ENCODE data around the gene CFAP45.

Gene CFAP45

GRCh38 chr1:159913451-159914192, 13.7 kb upstream of the CFAP45 start:
- Histone ChIP-seq H3K27ac (ENCODE audit: low read length, poor library complexity, severe bottlenecking) (no peak overlapping the region), H2AFZ (ENCODE audit: low read depth, low read length) (no peak overlapping the region), H3K9ac (ENCODE audit: low read length) (no peak overlapping the region), H2AK5ac (ENCODE audit: low read length, severe bottlenecking) (no peak overlapping the region), H3K27me3 (ENCODE audit: control insufficient read depth in 1 of 2, insufficient read depth in 1 of 2, low read length in 2 of 2) (no peaks in the 10 kb centered on the region), H3K18ac (ENCODE audit: low read depth in 1 of 2, low read length in 2 of 2) (peak overlapping the region in 1 of 2 experiments; percentile 3), H3K9me3 (ENCODE audit: control insufficient read depth, low read length) (no peaks in the 10 kb centered on the region), H3K4ac (ENCODE audit: low read depth in 1 of 2, low read length in 2 of 2) (no peak overlapping the region), H3K4me2 (ENCODE audit: low read length, poor library complexity, severe bottlenecking) (no peak overlapping the region), H2BK5ac (ENCODE audit: low read depth, low read length, poor library complexity, severe bottlenecking) (no peak overlapping the region), H2BK15ac (ENCODE audit: low read depth, poor library complexity, severe bottlenecking) (no peak overlapping the region), H3K14ac (ENCODE audit: low read length in 2 of 2) (no peak overlapping the region), H3K36me3 (ENCODE audit: control insufficient read depth in 1 of 2, insufficient read depth in 2 of 2, low read depth in 1 of 2, low read length in 2 of 2) (peaks cover 16 to 21% of the 10 kb centered on the region in 2 experiments), H3K23ac (ENCODE audit: low read length in 2 of 2) (no peak overlapping the region), H3K79me1 (replicated peaks; ENCODE audit: low read length, poor library complexity, severe bottlenecking) (peaks cover 3% of the 10 kb centered on the region), H3K4me1 (ENCODE audit: control insufficient read depth, insufficient read depth, low read depth, low read length) (peaks cover 46% of the 10 kb centered on the region), H4K91ac (ENCODE audit: low read length) (no peak overlapping the region), H4K8ac (ENCODE audit: low read length) (no peak overlapping the region), H3K4me3 (ENCODE audit: insufficient read depth in 1 of 2, low read depth in 1 of 2, low read length in 2 of 2) (no peak overlapping the region), H2BK120ac (ENCODE audit: low read depth, low read length) (no peak overlapping the region), H2BK12ac (ENCODE audit: low read length in 2 of 2) (peak overlapping the region in 1 of 2 experiments; percentile 23)
- 89% methylated on average over 5 of the region's 5 CpGs for WGBS
- DNase-seq = no peak

- Histone ChIP-seq H4K8ac (ENCODE audit: low read length) (no peak overlapping the region), H3K79me1 (replicated peaks; ENCODE audit: low read length, poor library complexity, severe bottlenecking) (no peaks in the 10 kb centered on the region), H4K91ac (ENCODE audit: low read length) (peak overlapping the region; percentile 40), H2BK5ac (ENCODE audit: low read depth, low read length, poor library complexity, severe bottlenecking) (no peak overlapping the region), H3K18ac (ENCODE audit: low read depth in 1 of 2, low read length in 2 of 2) (peak overlapping the region; percentile 52 to 87), H3K4me1 (ENCODE audit: control insufficient read depth, insufficient read depth, low read depth, low read length) (peaks cover 31% of the 10 kb centered on the region), H2BK12ac (ENCODE audit: low read length in 2 of 2) (peak overlapping the region; percentile 26 to 51), H3K23ac (ENCODE audit: low read length in 2 of 2) (no peak overlapping the region), H3K14ac (ENCODE audit: low read length in 2 of 2) (no peak overlapping the region), H2AFZ (ENCODE audit: low read depth, low read length) (no peak overlapping the region), H2BK120ac (ENCODE audit: low read depth, low read length) (peak overlapping the region; percentile 11), H3K9me3 (ENCODE audit: control insufficient read depth, low read length) (no peaks in the 10 kb centered on the region), H3K4me2 (ENCODE audit: low read length, poor library complexity, severe bottlenecking) (no peak overlapping the region), H3K27me3 (ENCODE audit: control insufficient read depth in 1 of 2, insufficient read depth in 1 of 2, low read length in 2 of 2) (no peaks in the 10 kb centered on the region), H3K27ac (ENCODE audit: low read length, poor library complexity, severe bottlenecking) (no peak overlapping the region), H3K9ac (ENCODE audit: low read length) (no peak overlapping the region), H2AK5ac (ENCODE audit: low read length, severe bottlenecking) (peak overlapping the region; percentile 79), H3K36me3 (ENCODE audit: control insufficient read depth in 1 of 2, insufficient read depth in 2 of 2, low read depth in 1 of 2, low read length in 2 of 2) (peaks cover under 1 to 4% of the 10 kb centered on the region in 2 experiments), H3K4ac (ENCODE audit: low read depth in 1 of 2, low read length in 2 of 2) (peak overlapping the region; percentile 42 to 79), H2BK15ac (ENCODE audit: low read depth, poor library complexity, severe bottlenecking) (no peak overlapping the region), H3K4me3 (ENCODE audit: insufficient read depth in 1 of 2, low read depth in 1 of 2, low read length in 2 of 2) (no peak overlapping the region)
- DNase-seq = peak; percentile 29
- 78% methylated on average over 6 of the region's 6 CpGs for WGBS
Observed at GRCh38 chr1:159911326-159912070, 11.5 kb upstream of the CFAP45 start.

- H2BK15ac ChIP-seq (ENCODE audit: low read depth, poor library complexity, severe bottlenecking) = peak overlapping the region; percentile 75
- peak overlapping the region; percentile 46 to 96 for H3K18ac ChIP-seq (ENCODE audit: low read depth in 1 of 2, low read length in 2 of 2)
- H2BK12ac ChIP-seq (ENCODE audit: low read length in 2 of 2) = peak overlapping the region; percentile 69 to 98
- H3K79me1 ChIP-seq (replicated peaks; ENCODE audit: low read length, poor library complexity, severe bottlenecking) = no peaks in the 10 kb centered on the region
- no peak overlapping the region for H2AK5ac ChIP-seq (ENCODE audit: low read length, severe bottlenecking)
- peak overlapping the region in 1 of 2 experiments; percentile 80 for H3K14ac ChIP-seq (ENCODE audit: low read length in 2 of 2)
- H3K4me2 ChIP-seq (ENCODE audit: low read length, poor library complexity, severe bottlenecking) = no peak overlapping the region
- H3K9me3 ChIP-seq (ENCODE audit: control insufficient read depth, low read length) = peaks cover 6% of the 10 kb centered on the region
- no peaks in the 10 kb centered on the region for H3K36me3 ChIP-seq (ENCODE audit: control insufficient read depth in 1 of 2, insufficient read depth in 2 of 2, low read depth in 1 of 2, low read length in 2 of 2)
- H3K27ac ChIP-seq (ENCODE audit: low read length, poor library complexity, severe bottlenecking) = no peak overlapping the region
- H3K27me3 ChIP-seq (ENCODE audit: control insufficient read depth in 1 of 2, insufficient read depth in 1 of 2, low read length in 2 of 2) = no peaks in the 10 kb centered on the region
- no peak overlapping the region for H2BK5ac ChIP-seq (ENCODE audit: low read depth, low read length, poor library complexity, severe bottlenecking)
- H2BK120ac ChIP-seq (ENCODE audit: low read depth, low read length) = peak overlapping the region; percentile 93
- H2AFZ ChIP-seq (ENCODE audit: low read depth, low read length) = no peak overlapping the region
- peaks cover 20% of the 10 kb centered on the region for H3K4me1 ChIP-seq (ENCODE audit: control insufficient read depth, insufficient read depth, low read depth, low read length)
- no peak overlapping the region for H3K9ac ChIP-seq (ENCODE audit: low read length)
- no peak overlapping the region for H3K4me3 ChIP-seq (ENCODE audit: insufficient read depth in 1 of 2, low read depth in 1 of 2, low read length in 2 of 2)
- peak overlapping the region; percentile 66 for H4K91ac ChIP-seq (ENCODE audit: low read length)
- peak overlapping the region in 1 of 2 experiments; percentile 70 for H3K4ac ChIP-seq (ENCODE audit: low read depth in 1 of 2, low read length in 2 of 2)
- no peak for DNase-seq
- H3K23ac ChIP-seq (ENCODE audit: low read length in 2 of 2) = no peak overlapping the region
- H4K8ac ChIP-seq (ENCODE audit: low read length) = peak overlapping the region; percentile 85
- WGBS = 94% methylated on average over 8 of the region's 9 CpGs
Observed at GRCh38 chr1:159908031-159908940, 8.3 kb upstream of the CFAP45 start.

Measured in mesenchymal stem cell (in vitro differentiated cells and primary cell).